Upper lobe of left lung (tissue), 6 donors: ENCODE data around the gene CNN2. TPM values are rescaled to one million over a fixed set of nuclear protein-coding genes. Genes with fewer than 3 reads are reported as not detected.

Source experiments
- ATAC-seq, 2 donors: fragments of 200-7000 bp; cut with Tn5 transposase; one replicate each; pipeline ENCODE4 v1.9.1; 2022; ENCODE audit warnings: mild to moderate bottlenecking in 2 of 2, moderate library complexity in 2 of 2; ENCODE audit not compliant: low FRiP score in 2 of 2
- DNase-seq, 2 donors: peaks; one replicate each; pipeline ENCODE4 v3.0.0-alpha.2; 2019 to 2020
- H3K27ac ChIP-seq, 4 donors: fragments of 200-600 bp; sonication (generic); one replicate each; pipeline ENCODE4 v1.5.1; 2016 to 2019
- H3K27me3 ChIP-seq, 4 donors: fragments of 200-600 bp; sonication (generic); one replicate each; pipeline ENCODE4 v1.5.1; 2017 to 2019
- H3K36me3 ChIP-seq, 4 donors: fragments of 200-600 bp; sonication (generic); one replicate each; pipeline ENCODE4 v1.5.1; 2016 to 2019
- H3K4me1 ChIP-seq, 4 donors: fragments of 200-600 bp; sonication (generic); one replicate each; pipeline ENCODE4 v1.5.1; 2018 to 2019
- H3K4me3 ChIP-seq, 4 donors: fragments of 200-600 bp; sonication (generic); one replicate each; pipeline ENCODE4 v1.5.1; 2017 to 2019; ENCODE audit warnings: mild to moderate bottlenecking in 2 of 4, moderate library complexity in 1 of 4
- H3K9me3 ChIP-seq, 4 donors: fragments of 200-600 bp; sonication (generic); one replicate each; pipeline ENCODE4 v1.5.1; 2018 to 2019
- EP300 ChIP-seq, 4 donors: sonication (generic); formaldehyde crosslinking; IDR thresholded peaks; one replicate each; pipeline ENCODE4 v1.5.1; 2017; ENCODE audit warnings: antibody characterized with exemption in 4 of 4, control low read depth in 2 of 4
- POLR2A ChIP-seq, 4 donors: fragments of 450-650 bp; IDR thresholded peaks; one replicate each; pipeline ENCODE4 v1.5.1; 2016 to 2017; ENCODE audit warnings: antibody characterized with exemption in 4 of 4, mild to moderate bottlenecking in 2 of 4
- POLR2AphosphoS5 ChIP-seq, 2 donors: sonication (generic); formaldehyde crosslinking; IDR thresholded peaks; one replicate each; pipeline ENCODE4 v1.5.1; 2017; ENCODE audit warnings: antibody characterized with exemption in 2 of 2
- WGBS, 2 donors: methylation state at CpG; one replicate each; pipeline ENCODE4 v1.1.5; 2017 to 2018; 5-methylcytosine and 5-hydroxymethylcytosine counted together
- total RNA-seq, 6 donors: library from RNA; depleted of rRNA in 4 of 6; stranded (reverse); fragments of >200 nt in 4 of 6; gene quantifications; one replicate each; pipeline versions ENCODE4 v1.1.0 to v1.2.1, GENCODE V29; 2016 to 2021
- TF ChIP-seq, protein P1 (sequence below), 6 experiments: fragments of 450-650 bp in 4 of 6; fragments of 200-600 bp in 2 of 6; sonication (generic) in 2 of 6; IDR thresholded peaks; one replicate each; pipeline ENCODE4 v1.5.1; 2016 to 2019; ENCODE audit warnings: antibody characterized with exemption in 6 of 6
- donor health status: DM: no; HTN: no; CAD: no; lungs with moderate emphysema.
- donor health status: DM: no; HTN: yes; CAD: no; lungs with severe emphysema.

The CNN2 gene
- total RNA-seq, 6 donors from 2014 or later: 98.1 to 262 (median 164) TPM

DNA sequence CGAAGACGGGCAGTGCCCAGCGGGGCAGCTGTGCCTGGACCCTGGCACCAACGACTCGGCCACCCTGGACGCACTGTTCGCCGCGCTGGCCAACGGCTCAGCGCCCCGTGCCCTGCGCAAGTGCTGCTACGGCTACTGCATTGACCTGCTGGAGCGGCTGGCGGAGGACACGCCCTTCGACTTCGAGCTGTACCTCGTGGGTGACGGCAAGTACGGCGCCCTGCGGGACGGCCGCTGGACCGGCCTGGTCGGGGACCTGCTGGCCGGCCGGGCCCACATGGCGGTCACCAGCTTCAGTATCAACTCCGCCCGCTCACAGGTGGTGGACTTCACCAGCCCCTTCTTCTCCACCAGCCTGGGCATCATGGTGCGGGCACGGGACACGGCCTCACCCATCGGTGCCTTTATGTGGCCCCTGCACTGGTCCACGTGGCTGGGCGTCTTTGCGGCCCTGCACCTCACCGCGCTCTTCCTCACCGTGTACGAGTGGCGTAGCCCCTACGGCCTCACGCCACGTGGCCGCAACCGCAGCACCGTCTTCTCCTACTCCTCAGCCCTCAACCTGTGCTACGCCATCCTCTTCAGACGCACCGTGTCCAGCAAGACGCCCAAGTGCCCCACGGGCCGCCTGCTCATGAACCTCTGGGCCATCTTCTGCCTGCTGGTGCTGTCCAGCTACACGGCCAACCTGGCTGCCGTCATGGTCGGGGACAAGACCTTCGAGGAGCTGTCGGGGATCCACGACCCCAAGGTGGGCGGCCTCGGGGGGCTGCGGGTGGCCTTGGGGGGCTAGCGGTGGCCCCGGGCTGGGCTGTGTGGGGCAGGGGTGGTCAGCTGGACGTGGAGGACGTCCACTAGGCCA is 21.4 kb upstream of the CNN2 start:
- ATAC-seq: no peak
- DNase-seq: peak in 1 of 2 donors; percentile 84
- Histone ChIP-seq H3K4me3 (no peak overlapping the region), H3K4me1 (peaks cover 18 to 21% (median 20%) of the 10 kb centered on the region in 4 donors), H3K27ac (no peak overlapping the region), H3K27me3 (peaks cover 2 to 20% (median 10%) of the 10 kb centered on the region in 4 donors), H3K36me3 (peaks cover 0 to 26% (median 15%) of the 10 kb centered on the region in 4 donors), H3K9me3 (no peaks in the 10 kb centered on the region)
- 86 to 89% methylated on average over 36 to 66 of the region's 70 CpGs for WGBS, 2 donors
- TF ChIP-seq POLR2A (IDR thresholded peaks at IDR 0.05) (no peak), EP300 (IDR thresholded peaks at IDR 0.05) (no peak), POLR2AphosphoS5 (IDR thresholded peaks at IDR 0.05) (no peak)
- TF ChIP-seq, protein P1, sequence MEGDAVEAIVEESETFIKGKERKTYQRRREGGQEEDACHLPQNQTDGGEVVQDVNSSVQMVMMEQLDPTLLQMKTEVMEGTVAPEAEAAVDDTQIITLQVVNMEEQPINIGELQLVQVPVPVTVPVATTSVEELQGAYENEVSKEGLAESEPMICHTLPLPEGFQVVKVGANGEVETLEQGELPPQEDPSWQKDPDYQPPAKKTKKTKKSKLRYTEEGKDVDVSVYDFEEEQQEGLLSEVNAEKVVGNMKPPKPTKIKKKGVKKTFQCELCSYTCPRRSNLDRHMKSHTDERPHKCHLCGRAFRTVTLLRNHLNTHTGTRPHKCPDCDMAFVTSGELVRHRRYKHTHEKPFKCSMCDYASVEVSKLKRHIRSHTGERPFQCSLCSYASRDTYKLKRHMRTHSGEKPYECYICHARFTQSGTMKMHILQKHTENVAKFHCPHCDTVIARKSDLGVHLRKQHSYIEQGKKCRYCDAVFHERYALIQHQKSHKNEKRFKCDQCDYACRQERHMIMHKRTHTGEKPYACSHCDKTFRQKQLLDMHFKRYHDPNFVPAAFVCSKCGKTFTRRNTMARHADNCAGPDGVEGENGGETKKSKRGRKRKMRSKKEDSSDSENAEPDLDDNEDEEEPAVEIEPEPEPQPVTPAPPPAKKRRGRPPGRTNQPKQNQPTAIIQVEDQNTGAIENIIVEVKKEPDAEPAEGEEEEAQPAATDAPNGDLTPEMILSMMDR (IDR thresholded peaks at IDR 0.05): no peak

DNA sequence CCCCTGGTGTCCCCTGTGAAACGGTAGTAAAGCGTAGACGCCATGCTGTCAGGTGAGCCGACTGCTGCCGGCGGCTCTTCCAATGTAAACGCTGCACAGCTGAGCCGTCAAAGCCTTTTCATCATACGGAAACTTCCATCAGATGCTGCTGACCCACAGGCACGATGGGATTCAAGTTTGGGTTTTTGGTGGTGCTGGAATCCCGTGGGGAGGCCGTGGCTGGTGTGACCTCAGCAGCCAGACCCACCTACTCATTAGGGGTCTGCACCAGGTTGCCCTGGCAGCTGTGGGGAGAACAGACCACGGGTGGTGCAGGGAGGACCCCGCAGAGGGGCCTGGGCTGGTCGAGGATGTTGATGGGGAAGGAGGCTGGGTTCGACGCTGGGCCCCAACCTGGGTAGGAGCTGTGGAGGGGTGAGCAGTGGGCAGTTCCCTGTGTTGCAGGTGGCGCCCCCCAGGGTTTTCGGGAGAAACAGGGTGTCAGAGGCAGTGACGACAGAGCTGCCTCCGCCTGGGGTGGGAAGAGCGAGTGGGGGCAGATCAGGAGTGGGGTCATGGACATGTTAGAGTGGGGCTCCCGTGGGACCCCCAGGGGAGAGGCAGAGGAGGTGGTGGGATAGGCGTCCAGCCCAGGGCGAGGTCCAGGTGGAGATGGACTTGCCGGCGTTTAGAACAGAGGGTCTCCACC is 19.6 kb upstream of the CNN2 start:
- DNase-seq: peak in 1 of 2 donors; percentile 50

DNA sequence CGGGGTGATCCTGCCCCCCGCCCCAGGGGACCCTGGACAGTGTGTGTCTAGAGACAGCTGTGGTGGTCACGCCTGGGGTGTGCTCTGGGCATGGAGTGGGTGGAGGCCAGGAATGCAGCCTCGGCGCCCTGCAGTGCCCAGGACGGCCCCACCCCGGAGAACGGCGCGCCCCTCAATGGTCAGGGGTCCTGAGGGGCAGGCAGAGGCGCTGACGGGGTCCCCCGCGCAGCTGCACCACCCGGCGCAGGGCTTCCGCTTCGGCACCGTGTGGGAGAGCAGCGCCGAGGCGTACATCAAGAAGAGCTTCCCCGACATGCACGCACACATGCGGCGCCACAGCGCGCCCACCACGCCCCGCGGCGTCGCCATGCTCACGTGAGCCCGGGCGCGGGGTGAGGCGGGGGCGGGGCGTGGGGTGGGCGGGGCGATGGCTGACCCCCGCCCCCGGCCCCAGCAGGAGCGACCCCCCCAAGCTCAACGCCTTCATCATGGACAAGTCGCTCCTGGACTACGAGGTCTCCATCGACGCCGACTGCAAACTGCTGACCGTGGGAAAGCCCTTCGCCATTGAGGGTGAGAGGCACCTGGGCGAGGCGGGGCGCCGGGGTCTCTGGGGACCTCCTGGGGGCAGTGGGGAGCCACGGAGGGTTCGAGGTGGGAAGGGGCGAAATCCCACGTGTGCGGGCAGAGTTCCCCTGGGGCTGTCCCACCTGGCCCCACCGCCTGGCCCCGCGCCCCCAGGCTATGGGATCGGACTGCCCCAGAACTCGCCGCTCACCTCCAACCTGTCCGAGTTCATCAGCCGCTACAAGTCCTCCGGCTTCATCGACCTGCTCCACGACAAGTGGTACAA is 18.8 kb upstream of the CNN2 start:
- Histone ChIP-seq H3K27ac (no peak overlapping the region), H3K4me1 (peaks cover 0 to 4% (median 3%) of the 10 kb centered on the region in 4 donors), H3K9me3 (no peaks in the 10 kb centered on the region), H3K36me3 (peaks cover 13 to 52% (median 41%) of the 10 kb centered on the region in 4 donors), H3K27me3 (peaks cover 0 to 8% (median 2%) of the 10 kb centered on the region in 4 donors), H3K4me3 (no peak overlapping the region)
- TF ChIP-seq POLR2AphosphoS5 (IDR thresholded peaks at IDR 0.05) (no peak), EP300 (IDR thresholded peaks at IDR 0.05) (no peak), POLR2A (IDR thresholded peaks at IDR 0.05) (no peak)
- TF ChIP-seq, protein P1 (IDR thresholded peaks at IDR 0.05): no peak
- no peak for ATAC-seq
- WGBS, 2 donors: 94% methylated on average over 18 to 43 of the region's 73 CpGs
- DNase-seq: peak in 1 of 2 donors; percentile 85

More for the DNA sequence above, 19.6 kb upstream of the CNN2 start:
- Histone ChIP-seq H3K4me3 (no peak overlapping the region), H3K9me3 (no peaks in the 10 kb centered on the region), H3K27ac (no peak overlapping the region), H3K36me3 (peaks cover 11 to 45% (median 34%) of the 10 kb centered on the region in 4 donors), H3K27me3 (peaks cover 0 to 8% (median 2%) of the 10 kb centered on the region in 4 donors), H3K4me1 (peaks cover 1 to 5% (median 3%) of the 10 kb centered on the region in 4 donors)
- ATAC-seq: no peak
- 81 to 85% methylated on average over 23 to 26 of the region's 27 CpGs for WGBS, 2 donors
- TF ChIP-seq POLR2AphosphoS5 (IDR thresholded peaks at IDR 0.05) (no peak), POLR2A (IDR thresholded peaks at IDR 0.05) (no peak), EP300 (IDR thresholded peaks at IDR 0.05) (no peak)
- TF ChIP-seq, protein P1 (IDR thresholded peaks at IDR 0.05): no peak

DNA sequence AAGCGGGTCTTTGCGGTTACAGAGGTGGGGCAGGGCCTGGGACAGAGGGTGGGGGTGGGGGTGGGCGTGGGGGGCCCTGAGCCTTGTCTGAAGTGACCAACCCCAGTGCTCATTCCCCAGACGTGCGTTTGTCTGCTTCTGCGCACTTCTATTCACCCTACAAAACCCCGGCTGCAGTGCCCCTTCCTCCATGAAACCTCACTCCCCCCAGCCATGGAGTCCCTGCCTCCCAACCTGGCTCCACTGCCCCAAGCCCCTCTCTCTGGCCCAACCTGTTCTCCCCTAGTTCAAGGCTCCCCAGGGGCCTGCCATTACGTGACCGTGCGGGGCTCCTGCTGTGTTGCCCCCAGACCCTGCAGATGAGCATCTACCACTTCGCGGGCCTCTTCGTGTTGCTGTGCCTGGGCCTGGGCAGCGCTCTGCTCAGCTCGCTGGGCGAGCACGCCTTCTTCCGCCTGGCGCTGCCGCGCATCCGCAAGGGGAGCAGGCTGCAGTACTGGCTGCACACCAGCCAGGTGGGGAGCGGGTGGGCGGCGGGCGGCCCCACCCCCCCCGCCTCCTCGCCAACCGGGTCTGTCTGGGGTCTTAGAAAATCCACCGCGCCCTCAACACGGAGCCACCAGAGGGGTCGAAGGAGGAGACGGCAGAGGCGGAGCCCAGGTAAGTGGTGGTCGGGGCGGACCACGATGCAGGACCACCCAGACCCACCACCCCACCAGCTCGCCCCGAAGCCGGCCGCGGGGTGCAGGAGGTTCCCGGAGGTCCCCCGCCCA is 18.0 kb upstream of the CNN2 start:
- ATAC-seq: no peak
- Histone ChIP-seq H3K4me3 (peak overlapping the region in 1 of 4 donors; percentile 10), H3K4me1 (peaks cover 0 to 4% (median 3%) of the 10 kb centered on the region in 4 donors), H3K36me3 (peaks cover 13 to 61% (median 49%) of the 10 kb centered on the region in 4 donors), H3K27me3 (peaks cover 0 to 2% (median 0%) of the 10 kb centered on the region in 4 donors), H3K9me3 (no peaks in the 10 kb centered on the region), H3K27ac (peak overlapping the region in 3 of 4 donors; percentile 17 to 54 (median 26))
- 93 to 95% methylated on average over 19 to 37 of the region's 45 CpGs for WGBS, 2 donors
- TF ChIP-seq POLR2AphosphoS5 (IDR thresholded peaks at IDR 0.05): no peak
- no peak for TF ChIP-seq EP300 (IDR thresholded peaks at IDR 0.05)
- TF ChIP-seq, protein P1 (IDR thresholded peaks at IDR 0.05): no peak
- TF ChIP-seq POLR2A (IDR thresholded peaks at IDR 0.05): no peak
- DNase-seq: peak in 1 of 2 donors; percentile 80
